Mammary epithelial cell (primary cell): ENCODE data around the gene FNDC3B.

Source experiments
- CTCF ChIP-seq, 2 donors: IDR thresholded peaks in 1 of 2; conservative IDR thresholded peaks in 1 of 2; 2 replicates each; pipeline ENCODE4 v1.5.1; 2011 to 2012; ENCODE audit warnings: inconsistent platforms in 2 of 2, low read length in 2 of 2, mild to moderate bottlenecking in 2 of 2, control low read depth in 1 of 2, low read depth in 1 of 2; ENCODE audit not compliant: insufficient read depth in 1 of 2; ENCODE audit errors: extremely low read depth in 1 of 2
- EZH2 ChIP-seq: IDR thresholded peaks from 2 replicates; pipeline ENCODE4 v1.6.1; 2012; ENCODE audit warnings: low read length, inconsistent platforms, borderline replicate concordance

- TF ChIP-seq CTCF (conservative IDR thresholded peaks at IDR 0.05 in 1 of 2, IDR thresholded peaks at IDR 0.05 in 1 of 2; ENCODE audit: extremely low read depth in 1 of 2, insufficient read depth in 1 of 2, low read depth in 1 of 2, low read length in 2 of 2) (no peak), EZH2 (no peak)
Observed at GRCh38 chr3:172300862-172301261, 261.5 kb downstream of the FNDC3B start.
